ENCODE measurements around the gene FFAR1. TPM values are rescaled to one million over a fixed set of nuclear protein-coding genes. Genes with fewer than 3 reads are reported as not detected.

Gene FFAR1
- polyA plus RNA-seq, 1 of the 3 experiments (the other 2 are of a cell fraction) = not detected

- H3K4me2 ChIP-seq = no peak overlapping the region
- no peak for DNase-seq
- H3K9me3 ChIP-seq = no peaks in the 10 kb centered on the region
- no peak overlapping the region for H3K27ac ChIP-seq (ENCODE audit: low read depth in 2 of 2, low read length in 1 of 2)
- H3K27me3 ChIP-seq (ENCODE audit: insufficient read depth) = peaks cover 85% of the 10 kb centered on the region
- POLR2A ChIA-PET = no interaction called here
- no peak overlapping the region for H3K9ac ChIP-seq
- no peaks in the 10 kb centered on the region for H3K9me2 ChIP-seq
- H2AFZ ChIP-seq (ENCODE audit: low read depth) = no peak overlapping the region
- H4K20me1 ChIP-seq (ENCODE audit: insufficient read depth) = no peaks in the 10 kb centered on the region
- TF ChIP-seq MXI1 (IDR thresholded peaks at IDR 0.05; ENCODE audit: low read depth, low read length) (no peak), SIN3A (IDR thresholded peaks at IDR 0.05; ENCODE audit: borderline replicate concordance, low read depth, low read length) (no peak), GABPA (IDR thresholded peaks at IDR 0.05; ENCODE audit: low read depth) (no peak)
- no peaks in the 10 kb centered on the region for H3K4me1 ChIP-seq (ENCODE audit: control insufficient read depth in 1 of 2, insufficient read depth in 2 of 2, low read depth in 1 of 2, low read length in 1 of 2)
- 27% methylated on average over 19 of the region's 21 CpGs for WGBS (ENCODE audit: low lambda C conversion rate)
- H3F3A ChIP-seq (replicated peaks; ENCODE audit: insufficient read depth) = no peaks in the 10 kb centered on the region
- CTCF ChIA-PET = no interaction called here
- no peak overlapping the region for H3K4me3 ChIP-seq (ENCODE audit: low read depth in 2 of 2, low read length in 1 of 2)
- no peaks in the 10 kb centered on the region for H3K36me3 ChIP-seq (replicated peaks in 1 of 2; ENCODE audit: control insufficient read depth in 1 of 2, insufficient read depth in 2 of 2, low read length in 1 of 2)
- no peaks in the 10 kb centered on the region for H3K79me2 ChIP-seq (ENCODE audit: insufficient read depth)
These were observed 11.3 kb upstream of the FFAR1 start for GRCh38 chr19:35336166-35336955.

- no peaks in the 10 kb centered on the region for H3F3A ChIP-seq (replicated peaks; ENCODE audit: insufficient read depth)
- H4K20me1 ChIP-seq (ENCODE audit: insufficient read depth) = no peaks in the 10 kb centered on the region
- TF ChIP-seq EP300 (IDR thresholded peaks at IDR 0.05; ENCODE audit: borderline replicate concordance in 1 of 2, low read depth in 1 of 2, low read length in 1 of 2) (no peak), FOXJ3 (CRISPR knock-in tag; IDR thresholded peaks at IDR 0.05) (no peak), RXRA (IDR thresholded peaks at IDR 0.05; ENCODE audit: borderline replicate concordance, low read depth) (no peak), GATA2 (CRISPR knock-in tag; IDR thresholded peaks at IDR 0.05) (no peak), ELF1 (IDR thresholded peaks at IDR 0.05) (no peak), NFIC (IDR thresholded peaks at IDR 0.05; ENCODE audit: borderline replicate concordance) (no peak), GABPA (IDR thresholded peaks at IDR 0.05; ENCODE audit: low read depth) (no peak), CTCF (IDR thresholded peaks at IDR 0.05) (no peak), YY1 (IDR thresholded peaks at IDR 0.05; ENCODE audit: low read depth) (no peak), REST (IDR thresholded peaks at IDR 0.05; ENCODE audit: low read depth, low read length) (no peak)
- H3K9ac ChIP-seq = no peak overlapping the region
- H3K4me1 ChIP-seq (ENCODE audit: control insufficient read depth in 1 of 2, insufficient read depth in 2 of 2, low read depth in 1 of 2, low read length in 1 of 2) = no peaks in the 10 kb centered on the region
- no peaks in the 10 kb centered on the region for H3K79me2 ChIP-seq (ENCODE audit: insufficient read depth)
- POLR2A ChIA-PET = no interaction called here
- no peaks in the 10 kb centered on the region for H3K9me2 ChIP-seq
- H3K27me3 ChIP-seq (ENCODE audit: insufficient read depth) = peaks cover 87% of the 10 kb centered on the region
- H2AFZ ChIP-seq (ENCODE audit: low read depth) = no peak overlapping the region
- H3K27ac ChIP-seq (ENCODE audit: low read depth in 2 of 2, low read length in 1 of 2) = no peak overlapping the region
- WGBS (ENCODE audit: low lambda C conversion rate) = 37% methylated on average over 23 of the region's 25 CpGs
- H3K4me2 ChIP-seq = no peak overlapping the region
- no peak for DNase-seq
- no peaks in the 10 kb centered on the region for H3K9me3 ChIP-seq
- no peaks in the 10 kb centered on the region for H3K36me3 ChIP-seq (replicated peaks in 1 of 2; ENCODE audit: control insufficient read depth in 1 of 2, insufficient read depth in 2 of 2, low read length in 1 of 2)
- CTCF ChIA-PET = interaction anchor here (0.7 kb wide), 1 partner anchor 158 kb away, joined by 3 read pairs; no protein-coding TSS in a partner anchor
- no peak overlapping the region for H3K4me3 ChIP-seq (ENCODE audit: low read depth in 2 of 2, low read length in 1 of 2)
These were observed 10.4 kb upstream of the FFAR1 start for GRCh38 chr19:35337097-35337983.

Measured in SK-N-SH (cell line).